Stimulated activated CD4-positive, alpha-beta T cell treated with anti-CD3 and anti-CD28 coated beads, Interleukin-15, amount 100 ng/mL, for 1 hour (primary cell): ENCODE measurements around the gene TMEM94.
"Not testable (repeated sequence)": the region's sequence is repeated elsewhere in the genome, so short reads cannot be mapped to it uniquely, and the experiment has no call there.

Source experiments
- DNase-seq, 2 donors: peaks; one replicate each; pipeline ENCODE4 v3.0.0-alpha.2; 2020; ENCODE audit warnings: low read depth in 1 of 2, low spot score in 1 of 2

The TMEM94 gene

GRCh38 chr17:75509528-75510258, 53.3 kb downstream of the TMEM94 start:
- DNase-seq = no peak

- DNase-seq = no peak
These were observed 54.8 kb downstream of the TMEM94 start for GRCh38 chr17:75511270-75511609.

- no peak for DNase-seq
These were observed 55.5 kb downstream of the TMEM94 start for GRCh38 chr17:75511610-75512575.

GRCh38 chr17:75512926-75513640, 56.6 kb downstream of the TMEM94 start:
- no peak for DNase-seq

- no peak for DNase-seq
These were observed 57.2 kb downstream of the TMEM94 start for GRCh38 chr17:75513641-75514000.

GRCh38 chr17:75514299-75514918, 58.0 kb downstream of the TMEM94 start:
- no peak for DNase-seq

GRCh38 chr17:75514919-75515495, 58.6 kb downstream of the TMEM94 start:
- no peak for DNase-seq

GRCh38 chr17:75515496-75516254, 59.2 kb downstream of the TMEM94 start, which contains the start of gene CASKIN2:
TSS of gene CASKIN2 (minus strand) at chr17:75515537. CDS start at chr17:75513804, 1,733 bp downstream.
- peak; percentile 43 to 78 for DNase-seq

- DNase-seq = peak; percentile 90 to 97
These were observed 59.8 kb downstream of the TMEM94 start, which contains the start of gene TSEN54 for GRCh38 chr17:75516255-75516618. TSS of gene TSEN54 (plus strand) at chr17:75516528. CDS start at chr17:75516561, 33 bp downstream.

- DNase-seq = peak in 1 of 2 donors; percentile 26
These were observed 60.3 kb downstream of the TMEM94 start for GRCh38 chr17:75516619-75517296.

- no peak for DNase-seq
These were observed 60.9 kb downstream of the TMEM94 start for GRCh38 chr17:75517297-75517865.

GRCh38 chr17:75518201-75518600, 61.8 kb downstream of the TMEM94 start:
- no peak for DNase-seq

- DNase-seq = no peak
These were observed 62.6 kb downstream of the TMEM94 start for GRCh38 chr17:75518983-75519537.

GRCh38 chr17:75520413-75520812, 64.0 kb downstream of the TMEM94 start:
- not testable (repeated sequence) for DNase-seq

GRCh38 chr17:75521290-75521689, 64.9 kb downstream of the TMEM94 start:
- DNase-seq = no peak

GRCh38 chr17:75521951-75522727, 65.7 kb downstream of the TMEM94 start:
- DNase-seq = no peak

GRCh38 chr17:75523647-75524046, 67.2 kb downstream of the TMEM94 start:
- DNase-seq = no peak
